Stimulated activated CD8-positive, alpha-beta memory T cell treated with anti-CD3 and anti-CD28 coated beads, Interleukin-4, amount 100 ng/mL, for 24 hours (primary cell): ENCODE measurements around the gene FHAD1.
"Not testable (repeated sequence)": the region's sequence is repeated elsewhere in the genome, so short reads cannot be mapped to it uniquely, and the experiment has no call there.

Experiments
- DNase-seq: peaks from one replicate; pipeline ENCODE4 v3.0.0-alpha.2; 2020; ENCODE audit warnings: low read depth

The FHAD1 gene

DNA sequence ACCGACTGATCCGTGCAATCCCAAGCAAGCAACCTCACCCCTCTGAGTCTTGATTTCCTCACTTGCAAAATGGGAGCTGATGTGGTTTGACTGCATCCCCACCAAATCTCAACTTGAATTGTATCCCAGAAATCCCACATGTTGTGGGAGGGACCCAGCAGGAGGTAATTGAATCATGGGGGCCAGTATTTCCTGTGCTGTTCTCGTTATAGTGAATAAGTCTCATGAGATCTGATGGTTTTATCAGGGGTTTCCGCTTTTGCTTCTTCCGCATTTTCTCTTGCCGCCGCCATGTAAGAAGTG is 58.4 kb downstream of the FHAD1 start:
- no peak for DNase-seq

DNA sequence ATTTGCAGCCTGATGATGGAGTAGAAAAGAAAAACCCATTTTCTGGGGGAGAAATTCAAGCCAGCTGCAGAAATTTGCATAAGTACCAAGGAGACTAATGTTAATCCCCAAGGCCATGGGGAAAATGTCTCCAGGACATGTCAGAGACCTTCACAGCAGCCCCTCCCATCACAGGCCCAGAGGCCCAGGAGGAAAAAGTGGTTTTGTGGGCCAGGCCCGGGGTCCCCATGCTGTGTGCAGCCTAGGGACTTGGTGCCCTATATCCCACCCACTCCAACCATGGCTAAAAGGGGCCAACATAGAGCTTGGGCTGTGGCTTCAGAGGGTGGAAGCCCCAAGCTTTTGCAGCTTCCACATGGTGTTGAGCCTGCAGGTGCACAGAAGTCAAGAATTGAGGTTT is 59.3 kb downstream of the FHAD1 start:
- DNase-seq: not testable (repeated sequence)

DNA sequence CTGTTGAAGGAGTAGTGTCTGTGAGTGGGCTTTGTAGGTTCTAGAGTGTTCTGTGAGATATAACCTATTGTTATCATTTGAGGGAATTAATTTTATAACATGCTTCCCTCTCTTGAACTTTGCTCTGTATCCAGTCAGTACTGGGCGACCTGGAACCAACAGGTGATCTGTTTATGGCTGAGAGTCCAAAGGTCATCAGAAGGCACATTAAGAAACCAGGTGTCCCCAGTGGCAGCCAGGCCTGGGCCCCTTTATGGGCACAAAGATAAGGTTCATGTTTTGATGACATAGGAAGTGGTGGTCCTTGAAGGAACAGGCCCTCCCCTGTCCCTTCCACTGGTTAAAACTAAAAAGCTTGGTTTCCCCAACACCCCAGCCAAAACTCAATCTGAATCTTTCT is 61.1 kb downstream of the FHAD1 start:
- no peak for DNase-seq

DNA sequence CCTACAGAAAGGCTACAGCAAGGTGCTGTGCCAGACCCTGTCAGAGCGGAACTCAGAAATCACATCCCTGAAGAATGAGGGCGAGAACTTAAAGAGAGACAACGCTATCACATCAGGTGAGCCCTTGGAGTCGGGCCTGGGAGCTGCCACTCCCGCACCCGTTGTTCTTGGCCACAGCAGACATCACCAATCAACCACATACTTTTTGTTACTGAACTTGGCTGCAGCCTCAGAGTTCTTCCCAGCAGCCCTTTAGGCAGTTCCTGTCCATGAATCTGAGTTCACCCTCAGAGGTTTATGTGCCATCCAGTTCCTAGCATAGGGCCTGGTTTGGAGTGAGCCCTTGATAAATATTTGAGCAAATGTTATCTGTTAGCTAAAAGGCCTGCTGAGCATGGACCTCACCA is 61.6 kb downstream of the FHAD1 start:
- no peak for DNase-seq

DNA sequence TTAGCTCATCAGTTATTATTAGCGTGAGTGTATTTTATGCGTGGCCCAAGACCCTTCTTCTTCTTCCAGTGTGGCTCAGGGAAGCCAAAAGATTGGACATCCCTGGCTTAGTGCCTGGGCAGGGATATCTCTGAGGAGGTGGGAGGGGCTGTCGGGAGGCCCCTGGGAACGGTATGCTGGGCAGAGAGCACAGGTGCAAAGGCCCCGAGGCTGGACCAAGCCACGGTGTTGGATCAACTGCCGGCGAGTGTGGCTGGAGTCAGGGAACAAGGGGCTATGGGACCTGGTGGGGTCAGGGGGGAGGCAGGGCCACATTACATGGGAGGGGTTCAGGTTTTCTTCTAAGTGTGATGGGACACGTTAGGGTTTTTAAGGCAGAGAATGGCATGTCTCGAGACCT is 62.7 kb downstream of the FHAD1 start:
- DNase-seq: no peak

DNA sequence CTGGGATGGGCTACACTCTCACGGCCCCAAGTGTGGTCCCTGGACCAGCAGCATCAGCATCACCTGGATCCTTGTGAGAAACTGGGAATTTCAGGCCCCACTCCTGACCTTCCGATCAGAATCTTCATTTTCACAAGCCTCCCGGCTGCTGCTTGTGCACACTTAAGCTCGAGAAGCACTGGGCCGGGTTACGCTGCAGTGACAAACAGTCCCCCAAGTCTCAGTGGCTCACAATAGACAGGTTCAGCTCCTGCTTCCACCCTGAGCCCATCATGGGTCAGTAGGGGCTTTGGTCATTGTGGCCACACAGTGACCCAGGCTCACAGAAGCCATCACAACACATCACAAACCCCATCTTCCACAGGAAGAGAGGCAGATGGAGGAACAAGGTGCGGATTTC is 63.5 kb downstream of the FHAD1 start:
- no peak for DNase-seq

DNA sequence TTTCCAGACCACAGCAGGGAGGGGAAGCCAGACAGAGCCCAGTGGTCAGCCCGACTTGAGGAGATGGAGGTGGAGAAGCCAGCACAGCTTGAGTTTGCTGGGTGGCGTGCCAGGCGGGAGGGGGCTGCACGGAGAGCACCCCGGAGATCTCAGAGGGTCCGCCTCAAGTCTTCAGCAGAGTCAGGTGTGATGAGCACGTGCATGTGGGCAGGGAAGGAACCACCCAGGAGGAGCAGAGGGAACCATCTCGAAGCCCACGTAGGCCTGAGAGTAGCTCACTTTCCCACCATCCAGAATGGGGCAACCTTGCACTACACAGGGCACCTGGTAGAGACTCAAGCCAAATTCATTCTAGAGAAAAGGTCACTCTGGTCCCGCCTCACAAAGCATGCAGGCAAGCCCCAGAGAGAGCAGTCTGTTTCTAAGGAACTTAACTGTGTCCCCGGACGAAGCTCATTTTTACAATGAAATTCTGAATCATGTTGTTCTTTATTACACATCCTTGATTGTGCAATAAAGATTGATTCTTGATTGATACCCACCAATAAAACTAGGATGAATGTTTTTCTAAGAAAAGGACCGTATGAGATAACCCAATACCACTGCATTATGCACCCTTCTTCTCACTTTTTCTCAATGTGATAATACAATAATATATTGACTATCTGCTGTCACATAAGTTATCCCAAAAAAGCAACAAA is 64.2 kb downstream of the FHAD1 start:
- no peak for DNase-seq

DNA sequence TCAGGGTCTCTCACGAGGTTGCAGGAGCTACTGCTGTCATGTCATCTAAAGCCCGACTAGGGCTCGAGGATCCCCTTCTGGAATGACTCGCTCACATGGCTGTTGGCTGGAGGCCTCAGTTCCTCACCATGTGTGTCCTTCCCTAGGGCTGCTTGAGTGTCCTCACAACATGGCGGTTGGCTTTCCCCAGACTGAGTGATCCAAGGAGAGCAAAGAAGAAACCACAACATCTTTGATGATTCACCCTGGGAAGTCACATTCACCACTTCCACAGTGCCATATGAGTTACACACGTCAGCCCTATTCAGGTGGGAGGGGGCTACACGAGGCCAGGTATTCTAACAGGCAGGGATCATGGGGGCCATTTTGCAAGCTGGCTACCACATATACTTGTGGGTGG is 64.9 kb downstream of the FHAD1 start:
- DNase-seq: no peak

DNA sequence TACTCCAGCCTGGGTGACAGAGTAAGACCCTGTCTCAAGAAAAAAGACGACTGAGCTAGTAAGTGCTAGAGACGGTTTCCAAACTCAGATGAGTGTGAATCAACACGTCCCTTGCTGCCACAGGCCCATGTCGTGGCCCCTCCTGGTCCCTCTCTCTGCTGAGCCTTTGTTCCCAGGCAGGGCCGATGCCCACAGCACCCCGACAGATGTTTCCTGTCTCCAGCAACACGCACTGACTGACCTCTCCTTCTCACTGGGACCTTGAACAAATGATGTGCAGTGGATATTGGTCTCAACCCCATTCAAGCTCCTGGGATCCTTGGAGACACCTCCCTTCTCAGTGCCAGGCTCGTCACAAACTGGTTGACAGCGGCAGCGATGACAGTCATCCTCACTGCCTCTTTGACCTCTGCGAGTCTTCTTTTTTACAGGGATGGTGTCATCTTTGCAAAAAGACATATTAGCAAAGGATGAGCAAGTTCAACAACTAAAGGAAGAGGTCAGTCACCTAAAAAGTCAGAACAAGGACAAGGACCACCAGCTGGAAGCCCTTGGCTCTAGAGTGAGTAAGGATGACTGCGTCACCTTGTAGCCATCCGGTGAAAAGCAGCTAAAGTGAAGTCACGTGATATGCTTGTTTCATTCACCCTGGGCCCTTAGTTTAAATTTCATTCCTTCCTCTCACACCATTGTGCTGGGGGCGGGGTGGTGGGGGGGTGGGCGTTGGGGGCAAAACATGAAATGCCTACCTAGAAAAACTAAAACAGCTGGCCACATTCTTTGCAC is 65.8 kb downstream of the FHAD1 start:
- DNase-seq: no peak

DNA sequence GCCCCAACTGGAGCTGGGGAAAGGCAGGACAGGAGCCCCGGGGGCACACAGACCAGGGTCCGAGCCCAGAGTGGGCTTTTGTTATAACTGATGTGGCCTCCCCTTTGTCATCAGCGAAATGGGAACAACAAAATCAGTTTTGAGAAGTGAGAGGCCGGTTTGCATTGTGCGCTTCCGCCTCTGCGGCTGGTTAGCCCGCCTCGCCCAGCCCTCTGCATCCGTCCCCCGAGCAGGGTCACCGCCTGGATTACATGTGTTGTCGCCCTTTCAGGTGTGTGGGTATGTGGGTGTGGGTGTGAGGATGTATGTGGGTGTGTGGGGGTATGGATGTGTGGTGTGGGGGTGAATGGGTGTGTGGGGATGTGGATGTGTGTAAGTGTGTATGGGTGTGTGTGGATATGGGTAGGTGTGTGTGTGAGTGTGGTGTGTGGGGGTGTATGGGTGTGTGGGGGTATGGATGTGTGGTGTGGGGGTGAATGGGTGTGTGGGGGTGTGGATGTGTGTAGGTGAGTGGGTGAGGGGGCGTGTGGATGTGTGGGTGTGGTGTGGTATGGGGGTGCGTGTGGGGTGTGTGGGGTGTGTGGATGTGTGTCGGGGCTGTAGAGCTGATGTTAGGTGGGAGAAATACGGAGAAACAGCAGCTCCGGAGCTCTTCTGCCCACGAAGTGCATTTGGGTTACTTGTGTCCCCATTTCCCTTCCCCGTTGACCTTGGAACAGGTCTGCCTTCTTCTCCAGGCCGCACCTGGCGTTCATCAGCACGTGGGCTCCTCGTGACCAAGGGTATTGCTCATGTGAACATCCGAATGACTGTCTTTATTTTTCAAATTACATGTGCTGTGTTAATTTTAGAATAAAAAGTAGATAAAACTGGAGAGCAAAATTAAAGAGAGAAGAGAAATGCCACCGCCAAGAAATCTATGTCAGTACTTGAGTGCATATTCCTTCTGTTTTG is 67.6 kb downstream of the FHAD1 start:
- DNase-seq: no peak

DNA sequence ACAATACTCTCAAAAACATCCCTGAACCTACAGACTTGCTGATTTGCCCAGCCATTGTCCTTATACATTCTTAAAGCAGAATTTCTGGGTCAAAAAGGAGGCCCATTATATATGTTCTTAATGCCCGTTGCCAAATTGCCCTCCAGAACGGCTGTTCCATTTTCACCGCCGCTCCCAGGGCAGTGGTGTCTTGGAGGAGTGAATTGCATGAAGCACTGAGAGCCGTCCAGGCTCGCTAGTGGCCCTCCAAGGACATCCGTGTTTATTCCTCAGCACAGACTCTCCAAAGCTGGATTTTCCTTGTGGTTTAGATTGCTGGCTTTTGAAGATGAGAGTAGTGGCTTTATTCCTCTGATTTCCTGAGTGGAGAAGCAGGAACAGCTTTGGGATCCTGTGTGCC is 68.8 kb downstream of the FHAD1 start:
- no peak for DNase-seq

DNA sequence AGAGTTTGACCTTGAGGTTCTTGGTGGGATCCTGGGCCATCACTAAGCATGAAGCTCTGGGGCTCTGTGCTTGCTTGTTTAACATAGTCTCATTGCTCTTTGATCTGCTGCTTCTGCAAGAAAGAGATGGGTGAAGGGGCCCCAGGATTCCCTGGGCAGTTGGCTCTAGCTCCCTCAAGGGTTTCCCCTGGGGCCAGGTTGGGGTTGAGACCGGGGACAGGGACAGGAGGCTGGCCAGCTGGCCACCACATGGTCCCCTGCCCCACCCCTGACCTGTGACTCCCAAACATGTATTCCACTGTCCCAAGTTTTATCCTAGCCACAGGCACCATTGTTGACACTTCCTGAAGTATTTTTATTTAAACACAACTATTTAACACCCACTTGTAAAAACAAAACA is 69.5 kb downstream of the FHAD1 start:
- DNase-seq: no peak

DNA sequence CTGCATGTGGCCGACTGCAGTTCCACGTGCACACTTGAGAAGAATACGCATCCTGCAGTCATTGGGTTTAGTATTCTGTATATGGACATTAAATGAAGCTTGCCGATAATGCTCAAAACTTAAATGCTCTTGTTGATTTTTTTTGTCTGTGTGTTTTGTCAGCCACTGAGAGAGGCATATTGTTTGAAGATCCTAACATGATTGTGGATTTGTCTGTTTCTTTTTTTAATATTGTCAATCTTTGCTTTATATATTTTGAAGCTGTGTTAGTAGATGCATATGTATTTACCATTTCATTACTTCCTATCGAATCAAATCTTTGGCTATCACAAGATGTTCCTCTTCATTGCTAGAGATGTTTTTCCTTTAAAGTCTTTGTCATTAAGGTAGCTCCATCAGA is 73.2 kb downstream of the FHAD1 start:
- DNase-seq: no peak

DNA sequence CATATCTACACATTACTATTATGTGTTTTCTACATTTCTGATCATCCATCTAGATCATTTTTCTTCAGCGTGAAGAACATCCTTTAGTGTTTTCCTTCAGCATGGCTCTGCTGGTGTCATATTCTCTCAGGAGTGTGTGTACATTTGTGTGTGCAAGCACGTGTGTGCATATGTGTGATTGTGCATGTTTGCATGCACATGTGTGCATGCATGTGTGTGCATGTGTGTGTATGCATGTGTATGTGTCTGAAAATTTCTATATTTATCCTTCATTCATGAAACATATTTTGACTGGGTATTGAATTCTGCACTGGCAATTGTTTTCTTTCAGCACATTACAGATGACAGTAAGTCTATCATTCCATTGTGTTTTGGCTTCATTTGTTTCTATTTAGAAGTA is 74.6 kb downstream of the FHAD1 start:
- no peak for DNase-seq

DNA sequence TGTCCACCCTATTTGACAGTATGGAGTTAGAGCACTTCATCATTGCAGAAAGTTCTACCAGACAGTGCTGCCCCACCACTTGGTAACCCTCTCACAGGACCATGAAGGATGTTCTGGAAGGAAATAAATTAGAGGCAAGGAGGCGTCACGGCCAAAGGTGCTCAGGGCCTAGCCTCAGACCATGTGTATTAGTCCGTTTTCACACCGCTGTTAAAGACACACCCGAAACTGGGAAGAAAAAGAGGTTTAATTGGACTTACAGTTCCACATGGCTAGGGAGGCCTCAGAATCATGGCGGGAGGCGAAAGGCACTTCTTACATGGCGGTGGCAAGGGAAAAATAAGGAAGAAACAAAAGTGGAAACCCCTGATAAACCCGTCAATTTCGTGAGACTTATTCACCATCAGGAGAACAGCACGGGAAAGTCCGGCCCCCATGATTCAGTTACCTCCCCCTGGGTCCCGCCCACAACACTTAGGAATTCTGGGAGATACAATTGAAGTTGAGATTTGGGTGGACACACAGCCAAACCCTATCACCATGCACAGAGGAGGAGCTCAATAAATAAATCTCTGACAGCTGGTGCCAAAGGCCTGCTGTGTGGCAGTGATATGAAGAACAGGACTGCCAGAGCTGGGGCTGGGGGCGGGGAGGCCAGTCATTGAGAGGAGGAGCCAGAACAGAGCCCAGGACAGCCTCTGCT is 75.8 kb downstream of the FHAD1 start:
- DNase-seq: no peak

DNA sequence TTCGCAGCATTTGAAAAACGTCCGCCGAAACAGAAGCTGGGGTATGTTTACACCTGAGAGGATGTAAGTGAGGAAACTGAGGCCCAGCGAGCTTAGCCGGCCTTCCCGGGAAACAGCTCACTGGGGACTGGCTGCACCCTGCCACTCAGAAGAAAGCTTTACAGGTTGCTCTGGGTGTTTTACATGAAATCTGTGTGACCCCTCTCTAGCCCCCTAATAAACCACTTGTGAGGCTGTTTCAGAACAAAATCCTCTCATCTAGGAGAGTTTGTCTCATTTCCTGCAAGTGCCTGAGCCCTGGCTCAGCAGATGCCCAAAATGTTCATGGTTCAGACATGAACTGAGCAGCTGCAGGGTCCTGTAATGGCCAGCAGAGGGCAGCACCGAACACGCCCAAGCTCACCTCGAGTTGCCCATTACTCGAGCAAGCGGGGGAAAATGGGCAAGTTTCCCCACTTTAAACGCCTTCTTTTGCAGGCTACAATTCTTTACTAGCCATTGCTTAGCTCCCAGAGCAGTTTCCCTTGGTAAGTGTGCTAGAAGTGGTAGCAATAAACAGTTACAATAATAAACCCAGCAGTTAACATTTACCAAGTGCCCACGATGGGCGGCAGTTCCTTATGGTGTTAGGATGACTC is 76.4 kb downstream of the FHAD1 start:
- peak; percentile 57 for DNase-seq

DNA sequence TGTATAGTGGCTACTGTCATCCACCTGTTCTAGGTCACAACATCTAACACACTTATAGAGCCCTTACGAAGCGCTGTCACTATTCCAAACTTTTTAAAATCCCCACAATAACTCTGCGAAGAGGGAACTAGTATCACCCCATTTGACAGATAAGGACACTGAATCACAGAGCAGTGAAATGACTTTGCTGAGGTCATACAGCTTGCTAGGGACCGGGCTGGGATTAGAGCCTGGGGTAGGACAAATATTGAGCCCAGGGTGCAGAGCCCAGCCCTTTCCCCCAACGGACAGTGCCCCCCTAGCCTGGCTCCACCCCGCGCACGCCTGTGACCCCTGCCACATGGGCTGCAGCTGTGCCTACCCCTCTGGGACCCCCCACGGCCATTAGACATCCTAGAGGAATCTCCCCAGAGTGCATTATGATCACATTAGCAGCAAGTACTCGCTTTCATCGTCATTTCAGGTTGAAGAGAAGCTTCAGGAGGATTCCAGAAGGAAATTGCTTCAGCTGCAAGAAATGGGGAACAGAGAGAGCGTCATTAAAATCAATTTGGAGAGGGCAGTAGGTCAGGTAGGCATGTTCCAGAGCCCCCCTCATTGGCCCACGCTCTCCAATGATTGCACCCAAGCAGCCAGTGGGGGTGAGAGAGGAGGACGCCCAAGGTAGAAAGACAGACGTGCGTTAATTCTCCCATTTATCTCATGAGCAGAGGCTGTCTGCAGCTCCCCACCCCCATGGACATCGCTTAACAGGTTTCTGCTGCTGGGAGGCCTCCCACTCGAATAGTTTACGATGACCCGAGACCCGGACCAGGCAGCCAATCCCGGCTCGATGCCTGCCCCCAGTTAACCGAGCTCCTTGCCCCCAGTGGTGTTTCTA is 77.2 kb downstream of the FHAD1 start:
- no peak for DNase-seq

DNA sequence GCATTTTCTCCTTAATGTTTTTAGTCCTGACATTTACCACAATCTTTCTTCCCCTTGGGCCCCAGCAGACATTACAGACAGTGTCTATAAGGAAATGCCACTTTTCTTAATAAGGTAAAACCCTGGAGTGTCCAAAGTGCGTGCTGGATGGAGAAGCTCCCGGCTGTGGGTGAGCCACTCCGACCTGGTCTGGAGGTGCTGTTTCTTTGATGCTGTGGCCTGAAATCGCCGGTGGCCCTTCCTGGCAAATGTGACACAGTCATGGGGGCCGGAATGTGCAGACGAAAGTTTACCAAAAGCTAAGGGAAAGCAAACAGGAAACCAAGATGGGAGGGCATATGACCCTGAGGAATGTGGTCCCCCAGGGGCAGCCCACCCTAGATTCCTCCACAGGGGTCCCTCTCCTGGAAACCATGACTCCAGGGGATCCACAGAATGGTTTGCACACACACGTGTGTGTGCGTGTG is 77.9 kb downstream of the FHAD1 start:
- no peak for DNase-seq

DNA sequence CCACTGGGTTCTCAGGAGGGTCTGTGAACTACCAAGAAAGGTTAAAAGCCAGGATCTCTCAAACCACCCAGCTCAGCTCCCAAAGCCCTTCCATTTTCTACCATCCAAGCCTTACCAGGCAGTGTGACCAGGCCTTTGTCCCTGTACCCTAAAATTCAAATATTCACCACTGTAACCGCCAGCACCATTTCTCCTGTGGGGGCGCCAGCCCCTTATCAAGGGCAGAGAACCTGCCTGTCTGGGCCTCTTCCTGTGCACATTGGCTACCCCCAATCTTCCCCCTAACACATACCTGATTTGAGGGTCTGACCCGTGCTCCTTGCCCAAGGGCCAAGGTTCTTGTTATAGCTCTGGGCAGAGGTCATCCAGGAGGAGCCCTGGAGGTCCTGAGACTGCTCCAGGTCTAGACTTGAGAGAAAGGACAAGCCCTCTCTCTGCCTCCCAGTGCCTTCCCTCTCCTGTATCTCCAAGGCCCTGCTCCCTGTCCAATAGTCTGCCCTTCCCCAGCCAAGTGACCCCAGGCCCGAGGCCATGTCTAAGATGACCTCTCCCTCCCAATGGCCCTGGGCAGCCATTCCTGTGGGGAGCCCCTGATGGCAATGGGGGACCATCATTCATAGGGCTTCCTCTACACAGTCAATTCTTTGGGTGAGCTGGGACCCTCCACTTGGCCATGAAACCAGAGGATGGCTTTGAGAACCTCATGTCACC is 78.5 kb downstream of the FHAD1 start:
- no peak for DNase-seq
